Mesothelial cell of epicardium (in vitro differentiated cells): ENCODE data around the gene GFRA3. TPM values are rescaled to one million over a fixed set of nuclear protein-coding genes. Genes with fewer than 3 reads are reported as not detected.
"Not testable (repeated sequence)": the region's sequence is repeated elsewhere in the genome, so short reads cannot be mapped to it uniquely, and the experiment has no call there.

ENCODE experiments used
- DNase-seq, 2 experiments: peaks; one replicate each; pipeline ENCODE4 v3.0.0; 2021; ENCODE audit warnings: low spot score in 2 of 2; ENCODE audit not compliant: unreplicated experiment in 2 of 2
- H3K27ac Mint-ChIP-seq: 2 replicates; pipeline ENCODE4 v1.8.0; 2021; ENCODE audit warnings: mixed read lengths
- H3K27me3 Mint-ChIP-seq: 2 replicates; pipeline ENCODE4 v1.8.0; 2021; ENCODE audit warnings: low read depth, mixed read lengths
- H3K36me3 Mint-ChIP-seq: 2 replicates; pipeline ENCODE4 v1.8.0; 2021; ENCODE audit warnings: mixed read lengths
- H3K4me1 Mint-ChIP-seq: 2 replicates; pipeline ENCODE4 v1.8.0; 2021; ENCODE audit warnings: mixed read lengths
- H3K4me3 Mint-ChIP-seq: 2 replicates; pipeline ENCODE4 v1.8.0; 2021; ENCODE audit warnings: mild to moderate bottlenecking, moderate library complexity, mixed read lengths
- H3K9me3 Mint-ChIP-seq: 2 replicates; pipeline ENCODE4 v1.8.0; 2021; ENCODE audit warnings: mixed read lengths
- total RNA-seq: library from RNA; stranded (reverse); gene quantifications from 3 replicates; pipeline ENCODE4 v1.2.1, GENCODE V29; 2021
- TF ChIP-seq, protein P1 (sequence below): fragments of 200-600 bp; sonication (generic); IDR thresholded peaks from one replicate; pipeline ENCODE4 v1.5.0; 2021; ENCODE audit warnings: antibody characterized with exemption; ENCODE audit not compliant: unreplicated experiment

Gene GFRA3, protein sequence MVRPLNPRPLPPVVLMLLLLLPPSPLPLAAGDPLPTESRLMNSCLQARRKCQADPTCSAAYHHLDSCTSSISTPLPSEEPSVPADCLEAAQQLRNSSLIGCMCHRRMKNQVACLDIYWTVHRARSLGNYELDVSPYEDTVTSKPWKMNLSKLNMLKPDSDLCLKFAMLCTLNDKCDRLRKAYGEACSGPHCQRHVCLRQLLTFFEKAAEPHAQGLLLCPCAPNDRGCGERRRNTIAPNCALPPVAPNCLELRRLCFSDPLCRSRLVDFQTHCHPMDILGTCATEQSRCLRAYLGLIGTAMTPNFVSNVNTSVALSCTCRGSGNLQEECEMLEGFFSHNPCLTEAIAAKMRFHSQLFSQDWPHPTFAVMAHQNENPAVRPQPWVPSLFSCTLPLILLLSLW
- 0.27 to 0.73 TPM (median 0.43 TPM) in 3 replicates for total RNA-seq

DNA sequence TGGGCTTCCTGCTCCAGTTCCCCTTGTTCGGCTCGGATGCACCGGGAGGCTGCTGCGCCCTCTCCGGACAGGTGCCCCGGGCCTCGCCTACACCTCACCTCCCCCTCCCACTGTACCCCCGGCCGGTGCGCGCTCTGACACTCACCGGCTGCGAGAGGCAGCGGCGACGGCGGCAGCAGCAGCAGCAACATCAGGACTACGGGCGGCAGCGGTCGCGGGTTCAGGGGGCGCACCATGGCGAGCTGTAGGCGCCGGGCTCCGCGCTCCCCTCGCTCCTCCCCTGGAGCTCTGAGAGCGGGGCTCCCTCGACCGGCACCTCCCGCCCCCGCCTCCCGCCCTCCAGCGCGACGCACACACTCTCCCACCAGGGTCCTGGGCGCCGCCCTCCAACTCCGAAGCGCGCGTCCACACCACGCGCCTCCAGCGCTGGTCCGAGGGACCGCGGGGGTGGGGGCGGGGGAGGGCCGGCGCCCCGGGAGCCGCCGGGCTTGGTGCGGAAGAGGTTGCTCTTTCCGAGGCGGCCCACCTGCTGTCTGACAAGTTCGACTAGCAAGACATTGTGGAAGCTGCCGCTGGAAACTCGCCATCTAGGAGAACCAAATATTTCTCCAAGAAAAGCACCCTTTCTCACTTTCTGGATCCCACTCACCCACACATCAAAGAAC lies at the start of gene GFRA3:
Gene GFRA3 (minus strand): TSS at position 433 of the 665 bp plus-strand sequence. CDS start 197 bp downstream, at position 236.
- peak; percentile 22 to 47 for DNase-seq
- Mint-ChIP-seq H3K36me3 (no peaks in the 10 kb centered on the region), H3K4me3 (peak within 1 kb of the TSS; percentile 56), H3K4me1 (peaks cover 20% of the 10 kb centered on the region), H3K27me3 (peaks cover 11% of the 10 kb centered on the region), H3K9me3 (no peaks in the 10 kb centered on the region), H3K27ac (no peak within 1 kb of the TSS)
- TF ChIP-seq, protein P1, sequence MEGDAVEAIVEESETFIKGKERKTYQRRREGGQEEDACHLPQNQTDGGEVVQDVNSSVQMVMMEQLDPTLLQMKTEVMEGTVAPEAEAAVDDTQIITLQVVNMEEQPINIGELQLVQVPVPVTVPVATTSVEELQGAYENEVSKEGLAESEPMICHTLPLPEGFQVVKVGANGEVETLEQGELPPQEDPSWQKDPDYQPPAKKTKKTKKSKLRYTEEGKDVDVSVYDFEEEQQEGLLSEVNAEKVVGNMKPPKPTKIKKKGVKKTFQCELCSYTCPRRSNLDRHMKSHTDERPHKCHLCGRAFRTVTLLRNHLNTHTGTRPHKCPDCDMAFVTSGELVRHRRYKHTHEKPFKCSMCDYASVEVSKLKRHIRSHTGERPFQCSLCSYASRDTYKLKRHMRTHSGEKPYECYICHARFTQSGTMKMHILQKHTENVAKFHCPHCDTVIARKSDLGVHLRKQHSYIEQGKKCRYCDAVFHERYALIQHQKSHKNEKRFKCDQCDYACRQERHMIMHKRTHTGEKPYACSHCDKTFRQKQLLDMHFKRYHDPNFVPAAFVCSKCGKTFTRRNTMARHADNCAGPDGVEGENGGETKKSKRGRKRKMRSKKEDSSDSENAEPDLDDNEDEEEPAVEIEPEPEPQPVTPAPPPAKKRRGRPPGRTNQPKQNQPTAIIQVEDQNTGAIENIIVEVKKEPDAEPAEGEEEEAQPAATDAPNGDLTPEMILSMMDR: no peak

DNA sequence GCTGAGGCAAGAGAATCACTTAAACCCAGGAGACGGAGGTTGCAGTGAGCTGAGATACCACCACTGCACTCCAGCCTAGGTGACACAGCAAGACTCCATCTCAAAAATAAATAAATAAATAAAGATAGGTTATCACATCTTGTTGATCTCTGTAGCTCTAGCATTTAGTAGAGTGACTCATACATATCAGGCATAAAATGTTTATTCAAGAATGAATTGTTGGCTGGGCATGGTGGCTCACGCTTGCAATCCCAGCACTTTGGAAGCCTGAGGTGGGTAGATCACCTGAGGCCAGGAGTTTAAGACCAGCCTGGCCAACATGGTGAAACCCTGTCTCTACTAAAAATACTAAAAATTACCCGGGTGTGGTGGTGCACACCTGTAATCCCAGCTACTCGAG lies 43.8 kb upstream of the GFRA3 start:
- H3K4me1 Mint-ChIP-seq, H3K27ac Mint-ChIP-seq, H3K36me3 Mint-ChIP-seq, H3K9me3 Mint-ChIP-seq, H3K4me3 Mint-ChIP-seq, DNase-seq, H3K27me3 Mint-ChIP-seq: not testable (repeated sequence)

DNA sequence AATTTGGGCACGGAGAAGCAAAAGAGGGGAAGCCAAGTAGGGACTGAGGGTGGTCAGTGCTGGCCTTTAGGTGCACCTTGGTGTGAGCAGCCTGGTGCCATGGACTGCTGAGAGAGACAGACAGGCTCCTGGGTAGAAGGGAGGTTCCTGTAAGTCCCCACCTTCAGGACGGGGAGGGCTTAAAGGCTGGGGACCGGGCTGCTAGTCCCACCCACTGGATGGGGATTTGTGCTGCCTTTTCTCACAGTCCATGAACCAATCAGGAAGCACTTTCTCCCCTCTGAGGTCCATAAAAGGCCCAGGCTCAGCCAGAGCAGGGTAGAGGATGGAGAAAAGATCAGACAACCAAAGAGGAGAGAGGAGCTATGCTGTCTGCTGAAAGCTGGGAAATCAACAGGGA lies 41.9 kb upstream of the GFRA3 start:
- TF ChIP-seq, protein P1: no peak
- Mint-ChIP-seq H3K36me3 (peaks cover 19% of the 10 kb centered on the region), H3K4me1 (no peaks in the 10 kb centered on the region), H3K9me3 (peaks cover 6% of the 10 kb centered on the region), H3K27ac (no peak overlapping the region), H3K27me3 (no peaks in the 10 kb centered on the region), H3K4me3 (no peak overlapping the region)
- no peak for DNase-seq

DNA sequence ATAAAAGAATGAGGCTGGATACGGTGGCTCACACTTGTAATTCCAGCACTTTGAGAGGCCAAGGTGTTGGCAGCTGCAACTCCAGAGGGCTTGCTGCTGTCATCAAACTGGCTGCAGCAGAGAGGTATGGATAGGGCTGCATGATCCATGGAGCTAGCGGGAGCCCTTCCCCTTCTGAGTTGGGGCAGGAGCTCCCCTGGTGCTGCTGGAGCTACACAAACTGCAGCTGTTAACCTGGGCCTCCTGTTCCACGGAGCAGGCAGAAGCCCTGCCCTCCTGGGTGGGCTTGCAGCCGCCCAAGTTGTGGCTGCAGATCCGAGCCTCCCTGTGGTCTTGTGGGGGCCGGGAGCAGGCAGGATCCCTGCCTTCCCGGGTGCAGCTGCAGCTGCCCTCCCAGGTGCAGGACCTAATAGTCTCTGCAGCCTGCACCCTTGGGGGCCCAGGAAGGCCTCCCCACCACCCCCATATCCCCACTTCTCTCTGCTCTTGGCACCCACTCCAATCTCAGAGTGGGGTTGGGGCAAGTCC lies 41.4 kb upstream of the GFRA3 start:
- peaks cover 19% of the 10 kb centered on the region for H3K36me3 Mint-ChIP-seq
- H3K4me1 Mint-ChIP-seq: no peaks in the 10 kb centered on the region
- H3K27me3 Mint-ChIP-seq: no peaks in the 10 kb centered on the region
- peak in 1 of 2 experiments; percentile 19 for DNase-seq
- no peak overlapping the region for H3K27ac Mint-ChIP-seq
- H3K4me3 Mint-ChIP-seq: no peak overlapping the region
- H3K9me3 Mint-ChIP-seq: peaks cover 6% of the 10 kb centered on the region
- TF ChIP-seq, protein P1: no peak

DNA sequence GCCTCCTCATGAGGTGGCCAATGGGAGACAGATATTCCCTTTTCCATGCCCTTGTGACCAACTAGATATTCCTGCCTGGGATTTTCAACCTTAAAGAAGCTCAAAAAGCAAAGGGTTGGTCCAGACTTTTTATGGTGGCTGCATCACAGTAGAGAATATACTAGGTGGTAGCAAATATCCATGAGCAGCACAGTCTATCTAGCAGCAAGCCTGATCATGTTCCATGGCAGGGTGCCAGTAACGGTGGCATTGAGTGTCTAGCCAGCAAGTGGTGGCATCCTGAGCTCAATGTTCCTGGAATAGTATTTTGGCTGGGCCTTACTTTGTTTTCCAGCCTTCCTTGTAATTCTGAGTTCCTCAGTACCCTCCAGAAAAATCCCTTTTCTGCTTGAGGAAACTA lies 31.4 kb upstream of the GFRA3 start:
- Mint-ChIP-seq H3K27ac (no peak overlapping the region), H3K36me3 (peaks cover 6% of the 10 kb centered on the region), H3K4me3 (no peak overlapping the region), H3K4me1 (no peaks in the 10 kb centered on the region), H3K9me3 (no peaks in the 10 kb centered on the region), H3K27me3 (no peaks in the 10 kb centered on the region)
- no peak for DNase-seq
- TF ChIP-seq, protein P1: no peak

DNA sequence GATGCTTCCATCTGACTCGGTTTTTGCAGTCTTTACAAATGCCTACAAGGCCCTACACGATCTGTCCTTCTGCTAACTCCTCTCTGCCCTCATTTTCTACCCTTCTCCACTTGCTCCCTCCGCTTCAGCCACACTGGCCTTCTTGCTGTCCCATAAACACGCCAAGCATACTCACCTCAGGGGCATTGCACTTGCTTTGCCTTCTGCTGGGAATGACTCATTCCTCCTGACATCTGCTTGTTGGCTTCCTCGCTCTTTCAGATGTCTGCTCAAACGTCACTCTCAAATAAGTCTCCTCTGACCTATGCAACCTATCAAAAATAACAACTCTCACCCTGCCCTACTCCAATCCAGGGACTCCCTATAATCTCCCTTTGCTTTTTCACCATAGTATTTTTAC lies 29.0 kb upstream of the GFRA3 start:
- Mint-ChIP-seq H3K4me3 (no peak overlapping the region), H3K36me3 (peaks cover 16% of the 10 kb centered on the region), H3K4me1 (no peaks in the 10 kb centered on the region), H3K27me3 (no peaks in the 10 kb centered on the region), H3K9me3 (peaks cover 9% of the 10 kb centered on the region), H3K27ac (no peak overlapping the region)
- TF ChIP-seq, protein P1: no peak
- no peak for DNase-seq
